T-helper 1 cell treated with Interleukin-12 subunit alpha and Interleukin-12 subunit beta and Interleukin-4 antibody, amounts not matched to agents 30 ng/mL and 1 ng/mL, for 36 hours (primary cell): Measurements from ENCODE around the gene TANK. TPM values are rescaled to one million over a fixed set of nuclear protein-coding genes. Genes with fewer than 3 reads are reported as not detected.
"Not testable (repeated sequence)": the region's sequence is repeated elsewhere in the genome, so short reads cannot be mapped to it uniquely, and the experiment has no call there.

Source experiments
- intact Hi-C: fragments of 100-400 bp; cut with micrococcal nuclease; formaldehyde crosslinking; loops from one replicate; pipeline ENCODE4 v1.15.1; 2024
- total RNA-seq: library from RNA; stranded (reverse); gene quantifications from 2 replicates; pipeline ENCODE4 v1.2.3, GENCODE V29; 2022

The TANK gene
- total RNA-seq, 1 donor from 2014 or later, result 236 TPM

- intact Hi-C loops, result loop anchor here (10.0 kb wide), 3 partner anchors 220 to 1880 kb away; partner anchors contain the start of gene WDSUB1
These were observed 5.0 kb downstream of the TANK start for GRCh38 chr2:161165266-161165665.

GRCh38 chr2:161165811-161166210 lies 5.6 kb downstream of the TANK start:
- intact Hi-C loops, result loop anchor here (1.0 to 10.0 kb wide), 7 partner anchors 27 to 1881 kb away; partner anchors contain the start of gene WDSUB1

GRCh38 chr2:161166538-161167409 lies 6.5 kb downstream of the TANK start:
- intact Hi-C loops, result loop anchor here (1.0 to 10.0 kb wide), 8 partner anchors 9 to 1882 kb away; partner anchors contain the start of gene WDSUB1

GRCh38 chr2:161169335-161169734 lies 9.1 kb downstream of the TANK start:
- intact Hi-C loops, result loop anchor here (10.0 kb wide), 3 partner anchors 215 to 1885 kb away; partner anchors contain the start of gene WDSUB1

GRCh38 chr2:161170377-161170776 lies 10.1 kb downstream of the TANK start:
- intact Hi-C loops, result no loop called here

GRCh38 chr2:161170958-161171932 lies 11.0 kb downstream of the TANK start:
- intact Hi-C loops, result loop anchor here (1.0 kb wide), 1 partner anchor 8 kb away; no protein-coding TSS in a partner anchor

- intact Hi-C loops, result no loop called here
These were observed 12.8 kb downstream of the TANK start for GRCh38 chr2:161172901-161173540.

- intact Hi-C loops, result no loop called here
These were observed 13.4 kb downstream of the TANK start for GRCh38 chr2:161173541-161174194.

GRCh38 chr2:161177969-161178368 lies 17.7 kb downstream of the TANK start:
- intact Hi-C loops, result no loop called here

GRCh38 chr2:161178756-161179155 lies 18.5 kb downstream of the TANK start:
- intact Hi-C loops, result loop anchor here (1.0 kb wide), 1 partner anchor 7 kb away; no protein-coding TSS in a partner anchor

- intact Hi-C loops, result no loop called here
These were observed 29.8 kb downstream of the TANK start for GRCh38 chr2:161190050-161190449.

GRCh38 chr2:161195602-161196001 lies 35.4 kb downstream of the TANK start:
- intact Hi-C loops, result not testable (repeated sequence)

- intact Hi-C loops, result loop anchor here (2.0 kb wide), 1 partner anchor 61 kb away; no protein-coding TSS in a partner anchor
These were observed 39.9 kb downstream of the TANK start for GRCh38 chr2:161199912-161200701.

GRCh38 chr2:161204846-161205245 lies 44.6 kb downstream of the TANK start:
- intact Hi-C loops, result no loop called here

- intact Hi-C loops, result no loop called here
These were observed 46.3 kb downstream of the TANK start for GRCh38 chr2:161206471-161207032.

GRCh38 chr2:161207941-161208340 lies 47.7 kb downstream of the TANK start:
- intact Hi-C loops, result no loop called here

- intact Hi-C loops, result no loop called here
These were observed 48.4 kb downstream of the TANK start for GRCh38 chr2:161208527-161209139.

GRCh38 chr2:161209902-161210301 lies 49.7 kb downstream of the TANK start:
- intact Hi-C loops, result no loop called here
